HepG2 (cell line): Measurements from ENCODE around the gene RBM23. TPM values are rescaled to one million over a fixed set of nuclear protein-coding genes. Genes with fewer than 3 reads are reported as not detected.

Experiments
- ATAC-seq: fragments of 200-7000 bp; cut with Tn5 transposase; 3 replicates; pipeline ENCODE4 v1.9.1; 2020; ENCODE audit warnings: mild to moderate bottlenecking, moderate library complexity
- BruUV-seq: library from RNA; stranded (reverse); fragments of 400-500 nt; replicated peaks from 2 replicates; lab custom pipeline; 2021; lab: Mats Ljungman, UMichigan
- CTCF ChIA-PET: fragments of 300-600 bp; formaldehyde crosslinking; extraction: SDS; loops from one replicate; lab custom pipeline; 2021; ENCODE audit warnings: low total read pairs, inconsistent platforms, low intra/inter-chr PET ratio; lab: Yijun Ruan, JAX
- POLR2A ChIA-PET: fragments of 350-600 bp; sonication (Branson Sonifier 250); formaldehyde crosslinking; loops from one replicate; lab custom pipeline; 2020; ENCODE audit warnings: antibody characterized with exemption, inconsistent platforms; lab: Yijun Ruan, JAX
- DNase-seq: peaks from one replicate; pipeline ENCODE4 v3.0.0-alpha.2; 2015; ENCODE audit warnings: low spot score
- FAIRE-seq: peaks from 3 replicates; lab custom pipeline; 2011; peaks lifted over from hg19 to GRCh38; lab: Jason Lieb, UNC
- H2AFZ ChIP-seq: one replicate; pipeline ENCODE4 v1.6.1; 2011; ENCODE audit warnings: low read length, inconsistent platforms
- H3K27ac ChIP-seq: fragments of 300-600 bp; 3 replicates; pipeline ENCODE4 v1.8.0; 2011; ENCODE audit warnings: mixed run types, mild to moderate bottlenecking, mixed read lengths, low read length, inconsistent platforms; ENCODE audit not compliant: insufficient read depth; ENCODE audit errors: extremely low read length
- H3K27me3 ChIP-seq, 2 experiments: fragments of 200-600 bp in 1 of 2; 2 replicates in 1 of 2; 3 replicates in 1 of 2; pipeline versions ENCODE4 v1.6.0 to v1.8.0; 2011; ENCODE audit warnings: low read length in 2 of 2, mild to moderate bottlenecking in 2 of 2, moderate library complexity in 2 of 2, inconsistent platforms in 1 of 2; ENCODE audit not compliant: insufficient read depth in 2 of 2, control insufficient read depth in 1 of 2
- H3K36me3 ChIP-seq, 2 experiments: fragments of 200-600 bp in 1 of 2; replicated peaks in 1 of 2; 2 replicates in 1 of 2; 3 replicates in 1 of 2; pipeline versions ENCODE4 v1.5.1 to v1.8.0; 2011; ENCODE audit warnings: low read length in 2 of 2, inconsistent platforms in 1 of 2; ENCODE audit not compliant: insufficient read depth in 2 of 2, control insufficient read depth in 1 of 2
- H3K4me1 ChIP-seq: 2 replicates; pipeline ENCODE4 v1.5.1; 2012; ENCODE audit warnings: low read length, inconsistent platforms; ENCODE audit not compliant: insufficient read depth
- H3K4me2 ChIP-seq: 2 replicates; pipeline ENCODE4 v1.6.0; 2011; ENCODE audit warnings: low read depth, low read length, inconsistent platforms
- H3K4me3 ChIP-seq, 3 experiments: fragments of 200-600 bp in 1 of 3; sonication (generic), shearing (Covaris generic) in 1 of 3; replicated peaks in 1 of 3; 2 replicates each; pipeline ENCODE4 v1.5.1; 2011 to 2016; ENCODE audit warnings: low read length in 3 of 3, inconsistent platforms in 2 of 3, low read depth in 2 of 3, mild to moderate bottlenecking in 2 of 3, control low read depth in 1 of 3, mixed read lengths in 1 of 3; ENCODE audit not compliant: insufficient read depth in 1 of 3
- H3K79me2 ChIP-seq: one replicate; pipeline ENCODE4 v1.6.1; 2011; ENCODE audit warnings: low read length, inconsistent platforms; ENCODE audit not compliant: insufficient read depth
- H3K9ac ChIP-seq: 2 replicates; pipeline ENCODE4 v1.6.0; 2011; ENCODE audit warnings: mild to moderate bottlenecking, low read depth, low read length, inconsistent platforms; ENCODE audit not compliant: insufficient read depth
- H3K9me3 ChIP-seq: 2 replicates; pipeline ENCODE4 v1.5.1; 2012; ENCODE audit warnings: mild to moderate bottlenecking, low read length
- H4K20me1 ChIP-seq: 2 replicates; pipeline ENCODE4 v1.6.0; 2011; ENCODE audit warnings: inconsistent platforms, mild to moderate bottlenecking, low read length, moderate library complexity; ENCODE audit not compliant: insufficient read depth
- EHMT2 ChIP-seq: fragments of 200-600 bp; sonication (generic); IDR thresholded peaks from 2 replicates; pipeline ENCODE4 v1.7.0; 2017; ENCODE audit warnings: antibody characterized with exemption, low read depth, low read length, borderline replicate concordance
- GATAD1 ChIP-seq: IDR thresholded peaks from 2 replicates; pipeline ENCODE4 v1.6.1; 2016; ENCODE audit warnings: missing genetic modification reagents, missing compliant biosample characterization
- GFI1 ChIP-seq: sonication (generic); formaldehyde crosslinking; IDR thresholded peaks from 2 replicates; pipeline ENCODE4 v1.5.0; 2020; ENCODE audit warnings: missing genetic modification reagents, mild to moderate bottlenecking, borderline replicate concordance
- HINFP ChIP-seq: sonication (generic); formaldehyde crosslinking; IDR thresholded peaks from 2 replicates; pipeline ENCODE4 v1.4.0; 2020; ENCODE audit warnings: low read depth, mild to moderate bottlenecking, missing genetic modification reagents
- HOXA3 ChIP-seq: sonication (generic); formaldehyde crosslinking; IDR thresholded peaks from 2 replicates; pipeline ENCODE4 v1.5.0; 2020; ENCODE audit warnings: missing genetic modification reagents
- KDM3A ChIP-seq: IDR thresholded peaks from 2 replicates; pipeline ENCODE4 v1.6.1; 2018; ENCODE audit warnings: low read depth, missing compliant biosample characterization
- MEIS2 ChIP-seq: sonication (generic); formaldehyde crosslinking; IDR thresholded peaks from 2 replicates; pipeline ENCODE4 v1.9.0; 2021; ENCODE audit warnings: mild to moderate bottlenecking, missing genetic modification reagents
- MTA1 ChIP-seq: sonication (generic); formaldehyde crosslinking; IDR thresholded peaks from 2 replicates; pipeline ENCODE4 v1.4.0; 2020; ENCODE audit warnings: missing genetic modification reagents, mild to moderate bottlenecking, borderline replicate concordance
- TARDBP ChIP-seq: sonication (generic); formaldehyde crosslinking; IDR thresholded peaks from 2 replicates; pipeline ENCODE4 v1.8.0; 2022; ENCODE audit warnings: mild to moderate bottlenecking, missing genetic modification reagents
- ZFX ChIP-seq: sonication (generic); formaldehyde crosslinking; IDR thresholded peaks from 2 replicates; pipeline ENCODE4 v1.4.0; 2020; ENCODE audit warnings: mild to moderate bottlenecking, low read depth, missing genetic modification reagents, moderate library complexity
- ZNF101 ChIP-seq: sonication (generic); formaldehyde crosslinking; IDR thresholded peaks from 2 replicates; pipeline ENCODE4 v1.4.0; 2020; ENCODE audit warnings: mild to moderate bottlenecking, low read depth, missing genetic modification reagents, borderline replicate concordance
- ZNF333 ChIP-seq: sonication (generic); formaldehyde crosslinking; IDR thresholded peaks from 2 replicates; pipeline ENCODE4 v1.4.0; 2020; ENCODE audit warnings: mild to moderate bottlenecking, missing genetic modification reagents, borderline replicate concordance
- ZNF510 ChIP-seq: sonication (generic); formaldehyde crosslinking; IDR thresholded peaks from 2 replicates; pipeline ENCODE4 v1.4.0; 2020; ENCODE audit warnings: low read depth, mild to moderate bottlenecking, missing genetic modification reagents
- ZNF550 ChIP-seq: sonication (generic); formaldehyde crosslinking; IDR thresholded peaks from 2 replicates; pipeline ENCODE4 v1.4.0; 2020; ENCODE audit warnings: mild to moderate bottlenecking, missing genetic modification reagents, borderline replicate concordance
- ZNF557 ChIP-seq: sonication (generic); formaldehyde crosslinking; IDR thresholded peaks from 2 replicates; pipeline ENCODE4 v1.4.0; 2020; ENCODE audit warnings: missing genetic modification reagents
- ZNF605 ChIP-seq: sonication (generic); formaldehyde crosslinking; IDR thresholded peaks from 2 replicates; pipeline ENCODE4 v1.8.0; 2022; ENCODE audit warnings: mild to moderate bottlenecking, missing genetic modification reagents
- ZNF850 ChIP-seq: sonication (generic); formaldehyde crosslinking; conservative IDR thresholded peaks from 2 replicates; pipeline ENCODE4 v1.9.0; 2021; ENCODE audit warnings: mild to moderate bottlenecking, missing genetic modification reagents
- WGBS: methylation state at CpG from one replicate; pipeline ENCODE4 v1.1.6; 2017; ENCODE audit warnings: low lambda C conversion rate; 5-methylcytosine and 5-hydroxymethylcytosine counted together
- in situ Hi-C: cut with HindIII; loops from 2 replicates; pipeline ENCODE4 v1.10.0; 2017; ENCODE audit warnings: low pct_unique_long_range_greater_than_20kb; ENCODE audit not compliant: extremely low pct_ligation_motif_present
- intact Hi-C: fragments of 100-400 bp; cut with micrococcal nuclease; formaldehyde crosslinking; loops from one replicate; pipeline ENCODE4 v1.10.0; 2022; ENCODE audit not compliant: unreplicated experiment
- polyA plus RNA-seq, 8 experiments: library from polyadenylated mRNA; depleted of rRNA in 3 of 8; stranded (reverse) in 7 of 8; unstranded in 1 of 8; fragments of >200 nt; fragmentation: Illumina TruSeq in 4 of 8; extraction: Trizol in 4 of 8; gene quantifications; 2 replicates each; pipeline versions ENCODE4 v1.2.1 to v1.2.3, GENCODE V29; 2011 to 2016; ENCODE audit warnings: low read depth in 4 of 8, missing spikeins in 1 of 8, mixed read lengths in 1 of 8; ENCODE audit not compliant: insufficient read depth in 1 of 8
- total RNA-seq, 5 experiments: library from RNA; depleted of rRNA; stranded (reverse); fragments of >200 nt; fragmentation: Illumina TruSeq; extraction: Trizol; gene quantifications; 2 replicates each; pipeline ENCODE4 v1.2.3, GENCODE V29; 2016; ENCODE audit warnings: low read depth in 1 of 5
- TF ChIP-seq, protein P1 (sequence below): sonication (generic); formaldehyde crosslinking; IDR thresholded peaks from 2 replicates; pipeline ENCODE4 v1.4.0; 2020; ENCODE audit warnings: missing genetic modification reagents
- TF ChIP-seq, protein P2 (sequence below): sonication (generic); formaldehyde crosslinking; conservative IDR thresholded peaks from 2 replicates; pipeline ENCODE4 v1.8.0; 2022; ENCODE audit warnings: mild to moderate bottlenecking, moderate library complexity, missing genetic modification reagents

RBM23 gene
- total and polyA plus RNA-seq, 2 of the 13 experiments (the other 11 are each of a cell fraction or from before 2014, with no cell fraction given), result 1.5 to 2.1 TPM

DNA sequence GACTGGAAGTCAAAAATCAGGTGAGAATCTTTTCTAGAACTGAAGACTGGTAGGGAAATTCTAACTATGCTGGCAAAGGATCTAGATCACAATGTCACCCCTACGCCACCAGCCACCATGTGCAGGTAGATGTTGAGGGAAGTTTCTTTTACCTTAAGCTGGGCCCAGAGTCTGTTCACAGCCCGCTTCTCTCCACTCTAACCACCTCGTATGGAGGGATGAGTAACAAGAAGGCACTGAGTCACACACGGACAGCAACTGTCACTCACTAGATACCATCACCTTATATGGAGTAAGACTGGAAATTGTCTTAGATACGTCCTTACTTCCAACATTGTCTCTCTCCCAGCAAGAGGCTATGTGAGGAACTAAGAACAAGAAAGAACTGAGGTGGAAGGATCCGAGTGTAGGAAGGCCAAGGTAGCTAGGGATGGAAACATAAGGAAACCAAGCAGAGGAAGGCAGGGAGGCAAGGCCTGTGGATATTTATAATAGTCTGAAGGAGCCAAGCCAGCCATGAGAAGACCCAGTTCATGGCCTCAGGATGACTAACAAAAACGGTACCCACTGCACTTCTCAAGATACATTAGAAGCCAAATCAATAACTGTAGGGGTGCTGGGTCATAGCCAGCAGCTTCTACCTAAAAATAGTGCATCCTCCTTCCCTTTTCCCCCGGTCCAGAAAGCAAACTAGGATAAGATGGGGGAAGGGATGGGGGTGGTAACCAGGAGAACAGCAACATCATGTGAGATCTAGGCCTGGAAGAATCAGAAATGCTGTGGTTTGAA lies 20.5 kb downstream of the RBM23 start (continued):
- TF ChIP-seq, protein P1, sequence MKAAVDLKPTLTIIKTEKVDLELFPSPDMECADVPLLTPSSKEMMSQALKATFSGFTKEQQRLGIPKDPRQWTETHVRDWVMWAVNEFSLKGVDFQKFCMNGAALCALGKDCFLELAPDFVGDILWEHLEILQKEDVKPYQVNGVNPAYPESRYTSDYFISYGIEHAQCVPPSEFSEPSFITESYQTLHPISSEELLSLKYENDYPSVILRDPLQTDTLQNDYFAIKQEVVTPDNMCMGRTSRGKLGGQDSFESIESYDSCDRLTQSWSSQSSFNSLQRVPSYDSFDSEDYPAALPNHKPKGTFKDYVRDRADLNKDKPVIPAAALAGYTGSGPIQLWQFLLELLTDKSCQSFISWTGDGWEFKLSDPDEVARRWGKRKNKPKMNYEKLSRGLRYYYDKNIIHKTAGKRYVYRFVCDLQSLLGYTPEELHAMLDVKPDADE, result no peak
- no peak for TF ChIP-seq ZFX (CRISPR knock-in tag)
- TF ChIP-seq, all 625 proteins: peak for 4

GRCh38 chr14:22897357-22897756 lies 21.6 kb downstream of the RBM23 start:
- FAIRE-seq, result no peak
- CTCF ChIA-PET, result interaction anchor here (6.2 kb wide), 1 partner anchor 340 kb away, joined by 67 read pairs; no protein-coding TSS in a partner anchor
- no peak for DNase-seq
- H4K20me1 ChIP-seq, result no peaks in the 10 kb centered on the region
- 82% methylated on average over 1 of the region's 1 CpG for WGBS
- no peak overlapping the region for H3K4me3 ChIP-seq
- ATAC-seq, result no peak
- H3K27me3 ChIP-seq, result peaks cover 8 to 20% of the 10 kb centered on the region in 2 experiments; a peak in 3 of 5 replicates
- POLR2A ChIA-PET, result interaction anchor here (0.8 to 1.6 kb wide), 3 partner anchors 26 to 32 kb away, joined by 3 to 4 read pairs (median 3); partner anchors contain the start of genes LRP10 and PRMT5
- H2AFZ ChIP-seq, result no peak overlapping the region
- no peak overlapping the region for H3K27ac ChIP-seq
- peaks cover 20% of the 10 kb centered on the region for H3K4me1 ChIP-seq
- no peaks in the 10 kb centered on the region for H3K9me3 ChIP-seq
- H3K4me2 ChIP-seq, result no peak overlapping the region
- H3K9ac ChIP-seq, result no peak overlapping the region
- H3K36me3 ChIP-seq, result no peaks in the 10 kb centered on the region
- no peaks in the 10 kb centered on the region for H3K79me2 ChIP-seq
- no TSS peak for BruUV-seq
- intact Hi-C loops, result no loop called here
- in situ Hi-C loops, result no loop called here
- TF ChIP-seq KDM3A (no peak), TARDBP (CRISPR knock-in tag) (no peak), ZNF333 (no peak), GFI1 (no peak), EHMT2 (no peak), ZNF101 (no peak), GATAD1 (CRISPR knock-in tag) (no peak), MTA1 (CRISPR knock-in tag) (no peak), ZNF557 (no peak), MEIS2 (no peak), ZNF550 (CRISPR knock-in tag) (no peak), ZNF850 (no peak), HOXA3 (CRISPR knock-in tag) (no peak), ZNF605 (no peak), ZNF510 (CRISPR knock-in tag) (no peak), HINFP (CRISPR knock-in tag) (no peak)
- TF ChIP-seq, protein P2, sequence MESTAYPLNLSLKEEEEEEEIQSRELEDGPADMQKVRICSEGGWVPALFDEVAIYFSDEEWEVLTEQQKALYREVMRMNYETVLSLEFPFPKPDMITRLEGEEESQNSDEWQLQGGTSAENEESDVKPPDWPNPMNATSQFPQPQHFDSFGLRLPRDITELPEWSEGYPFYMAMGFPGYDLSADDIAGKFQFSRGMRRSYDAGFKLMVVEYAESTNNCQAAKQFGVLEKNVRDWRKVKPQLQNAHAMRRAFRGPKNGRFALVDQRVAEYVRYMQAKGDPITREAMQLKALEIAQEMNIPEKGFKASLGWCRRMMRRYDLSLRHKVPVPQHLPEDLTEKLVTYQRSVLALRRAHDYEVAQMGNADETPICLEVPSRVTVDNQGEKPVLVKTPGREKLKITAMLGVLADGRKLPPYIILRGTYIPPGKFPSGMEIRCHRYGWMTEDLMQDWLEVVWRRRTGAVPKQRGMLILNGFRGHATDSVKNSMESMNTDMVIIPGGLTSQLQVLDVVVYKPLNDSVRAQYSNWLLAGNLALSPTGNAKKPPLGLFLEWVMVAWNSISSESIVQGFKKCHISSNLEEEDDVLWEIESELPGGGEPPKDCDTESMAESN (CRISPR knock-in tag), result no peak
